ENCODE measurements around the gene MMP28.

GRCh38 chr17:35717475-35717874, 78.0 kb downstream of the MMP28 start:
- TF ChIP-seq POLR2A (IDR thresholded peaks at IDR 0.05; ENCODE audit: low read length) (no peak), GATA1 (IDR thresholded peaks at IDR 0.05; ENCODE audit: low read depth, low read length) (no peak)
